SIG-M5 treated with dmso at 0.1 percent for 504 hours (cell line): ENCODE results near the gene ZNF446.
"Not testable (repeated sequence)": the region's sequence is repeated elsewhere in the genome, so short reads cannot be mapped to it uniquely, and the experiment has no call there.

Source experiments
- DNase-seq: peaks from one replicate; lab custom pipeline; 2025; ENCODE audit not compliant: unreplicated experiment; lab: John Stamatoyannopoulos, UW

Gene ZNF446

GRCh38 chr19:58469241-58470013, 6.7 kb upstream of the ZNF446 start:
- DNase-seq: no peak

GRCh38 chr19:58470837-58471543, 5.2 kb upstream of the ZNF446 start:
- DNase-seq: not testable (repeated sequence)

- no peak for DNase-seq
Measured at GRCh38 chr19:58471736-58472135, 4.4 kb upstream of the ZNF446 start.

- no peak for DNase-seq
Measured at GRCh38 chr19:58473775-58474174, 2.4 kb upstream of the ZNF446 start.

- no peak for DNase-seq
Measured at GRCh38 chr19:58474291-58474996, 1.7 kb upstream of the ZNF446 start.

- DNase-seq: no peak
Measured at GRCh38 chr19:58474997-58475713, 997 bp upstream of the ZNF446 start.

GRCh38 chr19:58476498-58477015, 405 bp downstream of the ZNF446 start:
- DNase-seq: no peak

GRCh38 chr19:58477130-58477529, 978 bp downstream of the ZNF446 start:
- no peak for DNase-seq

GRCh38 chr19:58477871-58478270, 1.7 kb downstream of the ZNF446 start:
- DNase-seq: no peak

GRCh38 chr19:58479303-58479702, 3.2 kb downstream of the ZNF446 start:
- no peak for DNase-seq

- no peak for DNase-seq
Measured at GRCh38 chr19:58479736-58480480, 3.8 kb downstream of the ZNF446 start.

- DNase-seq: no peak
Measured at GRCh38 chr19:58480481-58480830, 4.3 kb downstream of the ZNF446 start.

GRCh38 chr19:58480831-58481230, 4.7 kb downstream of the ZNF446 start:
- DNase-seq: no peak

GRCh38 chr19:58482372-58482771, 6.2 kb downstream of the ZNF446 start:
- no peak for DNase-seq

- DNase-seq: no peak
Measured at GRCh38 chr19:58483776-58484175, 7.6 kb downstream of the ZNF446 start.

GRCh38 chr19:58484349-58484748, 8.2 kb downstream of the ZNF446 start:
- not testable (repeated sequence) for DNase-seq

GRCh38 chr19:58491393-58491792, 15.2 kb downstream of the ZNF446 start:
- DNase-seq: no peak

- no peak for DNase-seq
Measured at GRCh38 chr19:58492265-58492664, 16.1 kb downstream of the ZNF446 start.

- DNase-seq: no peak
Measured at GRCh38 chr19:58497634-58498170, 21.6 kb downstream of the ZNF446 start.
